Smooth muscle cell (in vitro differentiated cells): ENCODE data around the gene TCEA2. TPM values are rescaled to one million over a fixed set of nuclear protein-coding genes. Genes with fewer than 3 reads are reported as not detected.

Experiments
- DNase-seq: peaks from one replicate; lab custom pipeline; 2025; ENCODE audit not compliant: unreplicated experiment; lab: John Stamatoyannopoulos, UW
- H2AFZ ChIP-seq: fragments of 200-600 bp; sonication (generic); 2 replicates; pipeline ENCODE4 v1.6.0; 2016; ENCODE audit warnings: antibody characterized with exemption, low read depth, mild to moderate bottlenecking
- H3F3A ChIP-seq: fragments of 200-600 bp; sonication (generic); 2 replicates; pipeline ENCODE4 v1.6.0; 2017; ENCODE audit warnings: antibody characterized with exemption, low read depth
- H3K27ac ChIP-seq: fragments of 200-600 bp; sonication (generic); 2 replicates; pipeline ENCODE4 v1.5.1; 2016; ENCODE audit warnings: low read depth, mild to moderate bottlenecking
- H3K27me3 ChIP-seq: fragments of 200-600 bp; sonication (generic); 2 replicates; pipeline ENCODE4 v1.6.1; 2016; ENCODE audit warnings: low read depth, mild to moderate bottlenecking
- H3K36me3 ChIP-seq: fragments of 200-600 bp; sonication (generic); 2 replicates; pipeline ENCODE4 v1.5.1; 2016; ENCODE audit warnings: low read depth
- H3K4me1 ChIP-seq: fragments of 200-600 bp; sonication (generic); 2 replicates; pipeline ENCODE4 v1.5.1; 2016; ENCODE audit warnings: low read depth
- H3K4me2 ChIP-seq: fragments of 200-600 bp; sonication (generic); 2 replicates; pipeline ENCODE4 v1.6.0; 2016; ENCODE audit warnings: mild to moderate bottlenecking
- H3K4me3 ChIP-seq: fragments of 200-600 bp; sonication (generic); 2 replicates; pipeline ENCODE4 v1.5.1; 2016; ENCODE audit warnings: mild to moderate bottlenecking
- H3K79me2 ChIP-seq: fragments of 200-600 bp; sonication (generic); 2 replicates; pipeline ENCODE4 v1.6.0; 2016; ENCODE audit warnings: low read depth, mild to moderate bottlenecking
- H3K9ac ChIP-seq: fragments of 200-600 bp; sonication (generic); 2 replicates; pipeline ENCODE4 v1.6.0; 2016; ENCODE audit warnings: low read depth
- H3K9me3 ChIP-seq: fragments of 200-600 bp; sonication (generic); replicated peaks from 2 replicates; pipeline ENCODE4 v1.5.1; 2016; ENCODE audit warnings: low read depth
- H4K20me1 ChIP-seq: fragments of 200-600 bp; sonication (generic); 2 replicates; pipeline ENCODE4 v1.6.0; 2016; ENCODE audit warnings: low read depth
- WGBS: methylation state at CpG from one replicate; pipeline ENCODE4 v1.1.7; 2016; ENCODE audit warnings: low lambda C conversion rate; 5-methylcytosine and 5-hydroxymethylcytosine counted together
- polyA plus RNA-seq: library from polyadenylated mRNA; unstranded; fragments of >200 nt; fragmentation: Nextera tagmentation; extraction: Ambion mirVana; gene quantifications from 2 replicates; pipeline ENCODE4 v1.2.1, GENCODE V29; 2016
- total RNA-seq: library from RNA; depleted of rRNA; stranded (reverse); fragments of >200 nt; gene quantifications from 2 replicates; pipeline ENCODE4 v1.2.3, GENCODE V29; 2014
- TF ChIP-seq, protein P1 (sequence below): fragments of 200-600 bp; sonication (generic); IDR thresholded peaks from 2 replicates; pipeline ENCODE4 v1.5.1; 2017; ENCODE audit warnings: borderline replicate concordance, mild to moderate bottlenecking, antibody characterized with exemption; ENCODE audit not compliant: insufficient read depth, poor library complexity, severe bottlenecking

TCEA2 gene
- total and polyA plus RNA-seq, 2 experiments from 2014 or later: 24.9 to 89.5 TPM

DNA sequence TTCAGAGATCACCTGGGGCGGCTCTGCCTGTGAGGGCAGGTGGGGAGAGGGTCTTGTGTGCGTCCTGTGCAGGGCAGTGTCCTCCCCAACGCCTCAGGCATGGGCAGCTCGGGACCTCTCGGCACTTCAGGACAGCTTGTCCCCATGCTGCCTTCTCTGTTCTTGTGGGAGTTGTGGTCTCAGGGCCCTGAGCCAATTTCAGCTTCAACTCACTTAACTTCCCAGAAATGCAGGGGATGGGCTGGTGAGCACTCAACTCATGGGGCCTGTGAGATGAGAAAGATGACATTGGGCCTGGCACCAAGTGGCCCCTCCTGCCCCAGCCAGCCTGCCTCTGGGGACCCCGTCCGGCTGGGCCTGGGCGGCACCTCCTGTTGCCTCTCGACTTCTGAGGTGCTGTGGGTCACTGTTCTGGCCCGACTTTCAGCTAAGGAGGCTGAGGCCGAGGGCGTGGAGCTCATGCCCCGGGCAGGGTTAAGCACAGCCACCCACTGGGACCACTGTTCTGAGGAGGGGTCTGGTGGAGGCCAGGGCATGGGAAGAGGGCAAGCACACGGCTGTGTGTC is 9.6 kb downstream of the TCEA2 start:
- Histone ChIP-seq H4K20me1 (no peaks in the 10 kb centered on the region), H3K4me1 (no peaks in the 10 kb centered on the region), H3K9ac (no peak overlapping the region), H3F3A (no peaks in the 10 kb centered on the region), H3K27me3 (no peaks in the 10 kb centered on the region), H3K79me2 (no peaks in the 10 kb centered on the region), H3K27ac (no peak overlapping the region), H3K9me3 (no peaks in the 10 kb centered on the region), H2AFZ (no peak overlapping the region), H3K4me3 (no peak overlapping the region), H3K4me2 (no peak overlapping the region), H3K36me3 (no peaks in the 10 kb centered on the region)
- DNase-seq: no peak
- TF ChIP-seq, protein P1, sequence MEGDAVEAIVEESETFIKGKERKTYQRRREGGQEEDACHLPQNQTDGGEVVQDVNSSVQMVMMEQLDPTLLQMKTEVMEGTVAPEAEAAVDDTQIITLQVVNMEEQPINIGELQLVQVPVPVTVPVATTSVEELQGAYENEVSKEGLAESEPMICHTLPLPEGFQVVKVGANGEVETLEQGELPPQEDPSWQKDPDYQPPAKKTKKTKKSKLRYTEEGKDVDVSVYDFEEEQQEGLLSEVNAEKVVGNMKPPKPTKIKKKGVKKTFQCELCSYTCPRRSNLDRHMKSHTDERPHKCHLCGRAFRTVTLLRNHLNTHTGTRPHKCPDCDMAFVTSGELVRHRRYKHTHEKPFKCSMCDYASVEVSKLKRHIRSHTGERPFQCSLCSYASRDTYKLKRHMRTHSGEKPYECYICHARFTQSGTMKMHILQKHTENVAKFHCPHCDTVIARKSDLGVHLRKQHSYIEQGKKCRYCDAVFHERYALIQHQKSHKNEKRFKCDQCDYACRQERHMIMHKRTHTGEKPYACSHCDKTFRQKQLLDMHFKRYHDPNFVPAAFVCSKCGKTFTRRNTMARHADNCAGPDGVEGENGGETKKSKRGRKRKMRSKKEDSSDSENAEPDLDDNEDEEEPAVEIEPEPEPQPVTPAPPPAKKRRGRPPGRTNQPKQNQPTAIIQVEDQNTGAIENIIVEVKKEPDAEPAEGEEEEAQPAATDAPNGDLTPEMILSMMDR: no peak
- WGBS: 96% methylated on average over 14 of the region's 14 CpGs

DNA sequence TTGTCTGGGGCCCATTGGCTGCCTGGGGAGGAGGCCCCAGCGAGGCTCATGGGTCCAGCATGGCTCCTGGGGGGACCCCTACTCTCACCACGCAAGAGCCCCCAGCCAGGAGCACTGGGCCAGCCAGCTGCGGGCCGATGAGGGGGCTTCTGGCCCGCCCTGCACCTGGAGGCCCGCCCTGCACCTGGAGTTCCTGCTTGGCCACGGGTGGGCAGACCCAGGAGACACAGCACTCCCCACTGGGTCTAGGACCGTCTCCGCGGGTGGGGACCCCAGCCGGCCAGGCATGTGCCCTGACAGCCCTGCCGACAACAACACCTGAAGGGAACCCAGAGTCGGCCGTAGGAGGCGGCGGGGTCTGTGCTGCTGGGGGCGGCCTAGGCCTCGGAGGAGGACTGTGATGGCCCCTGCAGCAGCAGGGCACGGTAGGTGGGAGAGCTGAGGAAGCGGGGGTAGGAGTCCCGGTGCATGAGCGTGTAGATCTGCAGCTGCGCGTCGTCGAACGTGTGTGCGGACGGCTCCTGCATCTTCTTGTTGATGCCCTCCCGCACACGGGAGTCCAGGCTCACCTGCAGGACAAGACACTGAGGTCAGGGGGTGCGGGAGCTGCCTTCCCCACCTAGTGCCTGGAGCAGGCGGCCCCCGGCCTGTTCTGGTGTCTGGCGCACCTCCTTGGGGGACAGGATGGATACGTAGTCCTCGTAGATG is 10.6 kb downstream of the TCEA2 start:
- no peak for DNase-seq
- Histone ChIP-seq H3K4me3 (no peak overlapping the region), H3F3A (no peaks in the 10 kb centered on the region), H3K4me1 (no peaks in the 10 kb centered on the region), H3K9ac (no peak overlapping the region), H3K9me3 (no peaks in the 10 kb centered on the region), H3K79me2 (no peaks in the 10 kb centered on the region), H3K27ac (no peak overlapping the region), H4K20me1 (no peaks in the 10 kb centered on the region), H3K4me2 (no peak overlapping the region), H2AFZ (no peak overlapping the region), H3K27me3 (no peaks in the 10 kb centered on the region), H3K36me3 (no peaks in the 10 kb centered on the region)
- 96% methylated on average over 35 of the region's 37 CpGs for WGBS
- TF ChIP-seq, protein P1: no peak

DNA sequence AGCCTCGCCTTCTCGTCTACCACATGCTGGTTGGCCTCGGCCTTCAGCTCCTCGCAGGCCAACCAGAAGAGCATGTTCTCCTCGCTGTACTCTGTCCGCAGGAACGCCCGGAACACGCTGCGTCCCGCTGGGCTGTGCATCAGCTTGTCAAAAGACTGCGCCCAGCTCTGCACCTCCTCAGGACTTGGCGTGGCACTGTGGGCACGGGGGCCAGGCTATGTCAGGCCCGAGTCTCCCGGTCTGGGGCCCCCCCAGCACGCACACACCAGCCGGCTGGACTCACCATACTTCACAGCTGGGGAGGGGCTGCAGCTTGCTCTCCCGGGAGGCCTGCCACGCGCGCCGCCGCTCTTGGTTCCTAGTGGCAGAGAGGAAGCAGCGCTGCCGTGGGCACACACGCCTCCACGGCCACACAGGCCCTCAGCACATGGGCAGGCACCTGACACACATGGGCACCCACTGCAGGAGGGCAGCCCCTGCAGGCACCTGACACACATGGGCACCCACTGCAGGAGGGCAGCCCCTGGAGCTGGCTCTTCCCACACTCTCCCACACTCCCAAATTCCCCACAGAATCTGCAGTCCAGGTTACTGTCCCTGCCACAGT is 11.3 kb downstream of the TCEA2 start:
- TF ChIP-seq, protein P1: no peak
- Histone ChIP-seq H3K9ac (no peak overlapping the region), H2AFZ (no peak overlapping the region), H4K20me1 (no peaks in the 10 kb centered on the region), H3K4me3 (no peak overlapping the region), H3F3A (no peaks in the 10 kb centered on the region), H3K4me2 (no peak overlapping the region), H3K9me3 (no peaks in the 10 kb centered on the region), H3K27me3 (no peaks in the 10 kb centered on the region), H3K27ac (no peak overlapping the region), H3K79me2 (no peaks in the 10 kb centered on the region), H3K36me3 (no peaks in the 10 kb centered on the region), H3K4me1 (peaks cover 5% of the 10 kb centered on the region)
- WGBS: 96% methylated on average over 27 of the region's 28 CpGs
- DNase-seq: no peak
